ENCODE measurements around the gene ALPL.

ALPL gene

DNA sequence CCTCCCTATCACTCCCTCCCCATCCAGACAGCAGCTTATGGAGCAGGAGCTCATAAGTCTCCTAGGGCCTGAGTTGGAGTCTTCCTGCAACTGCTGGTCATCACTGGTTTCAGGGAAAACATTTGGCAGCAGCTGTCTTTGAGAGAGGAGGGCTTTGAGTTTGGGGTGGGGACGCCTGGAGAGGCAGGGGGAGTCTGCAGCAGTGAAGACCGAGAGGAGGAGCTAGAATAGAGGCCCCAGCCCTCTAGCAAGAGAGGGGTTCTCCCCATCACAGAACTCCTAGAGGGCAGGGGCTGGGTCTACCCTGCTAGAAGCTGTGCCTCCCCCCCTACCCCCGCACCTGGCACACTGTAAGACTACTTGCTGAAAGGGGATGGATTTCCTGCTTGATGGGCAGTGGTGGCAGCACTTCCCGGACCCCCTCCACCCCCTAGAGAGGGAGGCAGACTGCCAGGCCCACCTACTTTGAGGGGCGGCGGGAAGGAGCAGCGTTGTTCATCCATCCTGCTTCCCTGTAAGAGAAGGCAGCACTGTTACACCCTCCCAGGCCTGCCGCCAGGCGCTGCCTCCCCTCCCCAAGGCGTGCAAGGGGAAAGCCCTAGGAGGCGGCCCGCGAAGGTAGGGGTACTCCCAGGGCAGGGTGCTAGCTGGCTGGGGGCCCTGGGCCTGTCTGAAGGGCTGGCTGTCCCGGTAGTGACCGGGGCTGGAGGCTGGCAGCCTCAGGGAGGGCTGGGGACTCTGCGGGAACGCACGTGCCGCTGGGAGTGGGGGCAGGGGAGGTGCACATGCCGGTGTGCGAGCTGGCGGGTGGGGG, 109.5 kb downstream of the ALPL start:
- DNase-seq (ENCODE audit: low read depth, low spot score) = peak; percentile 27

DNA sequence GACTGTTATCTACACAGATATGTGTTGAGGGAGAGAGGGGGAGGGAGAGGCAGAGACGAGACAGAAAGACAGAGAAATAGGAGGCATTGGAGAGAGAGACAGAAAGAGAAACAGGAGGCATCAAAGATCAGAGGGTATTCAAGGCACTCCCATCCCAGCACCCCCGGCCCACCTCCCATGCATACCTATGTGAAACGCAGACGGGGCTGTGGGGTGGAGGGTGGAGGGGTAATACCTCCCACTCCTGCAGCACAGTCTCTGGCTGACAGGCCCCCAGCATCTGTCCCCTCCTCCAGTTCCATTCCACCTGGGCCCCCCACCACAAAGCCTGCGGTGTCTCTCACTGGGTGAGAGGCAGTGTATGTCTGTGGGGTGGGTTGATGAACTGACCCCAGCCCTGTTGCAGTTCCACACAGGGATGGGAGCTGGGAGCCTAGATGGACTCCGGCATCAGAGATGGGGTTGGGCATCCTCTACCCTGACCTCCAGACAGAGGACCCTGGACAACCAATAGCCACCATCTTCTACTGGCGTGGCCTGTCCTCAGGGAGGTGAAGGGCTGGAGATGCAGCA, 110.2 kb downstream of the ALPL start:
- no peak for DNase-seq (ENCODE audit: low read depth, low spot score)

DNA sequence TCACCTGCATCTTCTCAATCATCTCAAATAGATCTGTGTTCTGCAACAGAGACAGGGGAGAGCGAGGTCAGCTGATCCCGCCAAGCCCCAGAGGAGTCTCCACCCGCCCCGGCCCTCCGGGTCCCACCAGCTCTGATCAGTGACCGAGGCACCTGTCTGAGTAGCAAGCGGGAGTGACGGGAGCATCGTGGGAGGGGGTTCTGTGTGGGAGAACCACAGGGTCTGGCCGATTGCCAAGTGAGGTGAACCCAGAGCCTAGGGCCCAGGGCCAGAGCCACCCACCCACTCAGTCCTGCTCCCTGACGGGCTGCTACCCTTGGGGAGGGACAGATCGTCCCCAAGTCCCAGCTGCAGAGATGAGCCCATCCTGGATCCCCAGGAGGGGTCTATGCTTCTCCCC, 110.8 kb downstream of the ALPL start:
- no peak for DNase-seq (ENCODE audit: low read depth, low spot score)

DNA sequence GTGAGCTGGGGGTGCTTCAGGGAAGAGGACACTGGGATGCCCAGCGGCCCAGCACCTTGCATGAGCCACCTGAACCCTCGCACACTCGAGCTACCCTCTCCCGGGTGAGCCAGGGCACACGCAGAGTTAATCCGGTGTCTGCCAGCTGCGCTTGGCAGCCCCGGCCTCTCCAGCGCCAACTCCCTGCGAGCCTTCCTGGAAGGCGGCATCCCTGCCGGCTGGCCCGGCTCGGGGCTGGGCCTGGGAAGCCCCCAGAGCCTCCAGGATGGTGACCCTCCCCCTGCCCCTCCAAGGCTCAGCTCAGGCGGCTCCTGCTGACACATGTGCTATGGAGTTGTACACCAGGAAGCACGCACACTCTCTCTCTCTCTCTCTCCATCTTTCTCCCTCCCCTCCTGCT, 111.3 kb downstream of the ALPL start:
- DNase-seq (ENCODE audit: low read depth, low spot score) = peak; percentile 40

GRCh38 chr1:21621051-21621450, 111.8 kb downstream of the ALPL start:
- no peak for DNase-seq (ENCODE audit: low read depth, low spot score)

- DNase-seq (ENCODE audit: low read depth, low spot score) = no peak
Measured at GRCh38 chr1:21621761-21622436, 112.7 kb downstream of the ALPL start.

DNA sequence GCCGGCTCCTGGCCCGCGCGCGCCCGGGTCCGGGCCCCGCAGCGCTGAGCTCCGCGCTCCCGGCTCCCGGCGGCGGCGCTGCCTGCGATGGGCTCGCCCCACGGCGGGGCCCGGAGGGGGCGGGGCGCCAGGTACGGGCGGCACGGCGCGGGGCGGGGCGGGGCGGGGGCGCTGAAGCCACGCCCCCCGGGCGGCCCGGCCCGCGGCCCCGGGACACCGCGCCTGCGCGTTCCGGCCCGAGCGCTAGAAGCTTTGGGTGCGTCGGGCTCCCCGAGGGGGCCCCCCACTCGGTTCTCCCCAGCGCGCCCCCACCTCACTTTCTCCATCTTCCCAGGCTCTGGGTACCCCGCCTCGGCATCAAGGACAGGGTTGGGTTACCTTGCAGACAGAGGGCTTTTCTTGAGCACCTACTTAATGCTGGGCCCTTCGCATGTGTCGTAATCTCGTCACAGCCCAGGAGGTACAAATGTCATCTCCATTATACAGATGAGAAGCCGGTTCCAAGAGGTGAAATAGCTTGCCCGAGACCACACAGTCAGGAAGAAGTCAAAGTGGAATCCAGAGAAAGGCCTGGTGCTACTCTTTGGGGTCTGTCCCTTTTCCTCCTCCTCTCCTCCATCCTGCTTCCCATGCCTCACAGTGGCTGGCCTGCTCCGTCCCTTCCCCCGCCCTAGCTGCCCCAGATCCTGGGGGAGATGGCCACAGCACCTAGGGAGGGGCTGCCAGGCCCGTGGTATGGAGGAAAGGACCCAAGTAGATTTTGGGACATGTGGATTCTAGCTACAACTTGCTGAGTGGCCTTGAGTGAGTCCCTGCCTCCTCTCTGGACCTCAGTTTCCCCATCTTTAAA, 113.5 kb downstream of the ALPL start:
- peak; percentile 41 for DNase-seq (ENCODE audit: low read depth, low spot score)

DNA sequence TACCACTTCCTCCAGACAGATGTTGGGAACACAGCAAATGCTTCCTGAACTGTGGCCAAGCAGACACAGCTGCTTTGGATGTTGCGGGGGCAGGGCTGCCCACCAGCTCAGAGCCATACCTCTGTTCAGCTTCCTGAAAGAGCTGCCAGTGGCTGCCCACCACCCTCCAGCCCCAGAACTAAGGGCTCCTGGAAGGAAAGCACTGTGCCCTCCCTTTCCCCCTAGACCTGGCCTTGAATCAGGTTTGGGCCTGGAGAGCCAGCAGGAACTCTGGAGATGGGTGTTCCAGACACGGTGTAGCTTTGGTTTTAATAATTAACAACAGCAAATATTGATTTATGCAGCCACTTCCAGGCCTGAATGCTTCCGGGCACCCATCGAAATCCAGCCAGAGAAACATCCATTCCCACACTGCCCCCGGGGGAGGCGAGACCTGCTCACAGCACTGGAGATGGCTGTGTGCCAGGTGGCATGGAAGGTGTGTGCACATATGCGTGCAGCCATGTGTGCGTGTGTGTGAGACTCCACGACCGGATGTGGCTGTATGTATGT, 114.3 kb downstream of the ALPL start:
- DNase-seq (ENCODE audit: low read depth, low spot score) = no peak

DNA sequence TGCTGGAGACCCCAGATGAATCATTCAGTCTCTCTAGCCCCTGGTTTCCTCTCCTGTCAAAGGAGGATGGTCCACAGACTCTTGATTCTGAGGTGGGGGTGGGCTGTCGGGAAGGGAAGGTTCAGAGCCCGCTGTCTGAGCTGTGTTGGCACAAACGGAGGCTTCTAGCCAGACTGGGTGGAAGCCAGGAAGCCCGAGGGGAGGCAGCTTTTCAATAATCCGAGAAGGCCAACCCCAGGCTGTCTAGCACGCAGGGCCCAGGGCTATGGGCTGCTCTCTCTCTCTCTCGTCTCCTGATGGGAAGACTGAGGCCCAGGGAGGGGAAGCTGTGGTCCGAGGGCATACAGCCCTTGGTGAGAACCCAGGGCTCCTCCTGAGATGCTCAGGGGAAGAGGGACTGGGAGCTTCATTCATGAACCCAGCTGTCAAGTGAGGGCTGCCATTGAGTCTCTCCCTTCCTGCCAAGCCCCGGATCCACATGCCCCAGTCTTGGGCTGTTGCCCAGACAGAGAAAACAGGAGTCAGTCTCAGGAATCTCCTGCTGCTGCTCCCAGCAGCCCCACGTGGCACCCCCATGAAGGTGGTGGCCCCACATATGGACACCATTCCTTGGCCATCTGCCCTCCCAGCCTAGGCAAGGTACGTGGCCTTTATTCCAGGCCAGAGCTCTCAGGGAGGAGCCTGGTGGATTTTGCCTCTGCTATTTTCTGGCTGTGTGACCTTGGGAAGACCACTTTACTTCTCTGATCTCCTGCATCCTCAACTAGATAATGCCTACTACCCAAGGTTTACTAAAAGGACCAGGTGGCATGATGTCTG, 115.6 kb downstream of the ALPL start:
- peak; percentile 53 for DNase-seq (ENCODE audit: low read depth, low spot score)

DNA sequence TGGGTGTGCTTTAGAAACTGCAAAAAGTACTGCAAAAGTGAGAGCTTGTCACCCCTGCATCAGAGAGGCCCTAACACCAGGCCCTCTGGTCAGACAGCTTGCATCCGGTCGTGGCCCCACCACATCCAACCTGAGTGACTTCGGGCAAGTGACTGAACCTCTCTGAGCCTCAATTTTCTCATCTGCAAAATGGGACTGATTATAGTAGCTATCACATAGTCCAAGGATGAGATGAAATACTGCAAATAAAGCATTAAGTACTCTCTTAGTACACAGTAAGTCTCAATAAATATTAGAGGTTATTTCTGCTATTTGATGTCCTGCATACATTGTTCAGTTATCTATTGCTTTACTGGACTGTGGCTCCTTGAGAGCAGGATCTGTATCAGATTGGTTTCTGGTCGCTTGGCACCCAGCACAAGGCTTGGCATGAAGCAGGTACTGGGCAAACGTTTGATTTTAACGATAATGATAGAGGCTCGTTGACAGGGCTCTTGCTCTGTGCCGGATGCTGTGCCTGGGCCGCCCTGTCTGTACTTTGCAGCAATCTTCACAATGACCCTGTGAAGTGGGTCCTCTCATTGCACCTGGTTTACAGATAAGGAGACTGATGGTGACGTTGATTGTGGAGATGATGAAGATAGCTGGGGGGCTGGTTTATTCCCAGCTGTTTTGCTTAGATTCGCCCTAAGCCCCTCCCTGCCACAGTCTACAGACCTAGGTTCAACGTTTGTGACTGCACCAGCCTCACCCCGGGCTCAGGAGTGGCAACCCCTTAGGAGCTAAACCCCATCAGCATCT, 116.4 kb downstream of the ALPL start:
- DNase-seq (ENCODE audit: low read depth, low spot score) = no peak

- no peak for DNase-seq (ENCODE audit: low read depth, low spot score)
Measured at GRCh38 chr1:21626921-21627339, 117.7 kb downstream of the ALPL start.
